ENCODE data around the gene LRIG1. TPM values are rescaled to one million over a fixed set of nuclear protein-coding genes. Genes with fewer than 3 reads are reported as not detected.
"Not testable (repeated sequence)": the region's sequence is repeated elsewhere in the genome, so short reads cannot be mapped to it uniquely, and the experiment has no call there.

The LRIG1 gene
- total and polyA plus RNA-seq, 10 of the 15 experiments (the other 5 are each of a cell fraction or from before 2014, with no cell fraction given) = 0.84 to 16.4 (median 8.1) TPM

DNA sequence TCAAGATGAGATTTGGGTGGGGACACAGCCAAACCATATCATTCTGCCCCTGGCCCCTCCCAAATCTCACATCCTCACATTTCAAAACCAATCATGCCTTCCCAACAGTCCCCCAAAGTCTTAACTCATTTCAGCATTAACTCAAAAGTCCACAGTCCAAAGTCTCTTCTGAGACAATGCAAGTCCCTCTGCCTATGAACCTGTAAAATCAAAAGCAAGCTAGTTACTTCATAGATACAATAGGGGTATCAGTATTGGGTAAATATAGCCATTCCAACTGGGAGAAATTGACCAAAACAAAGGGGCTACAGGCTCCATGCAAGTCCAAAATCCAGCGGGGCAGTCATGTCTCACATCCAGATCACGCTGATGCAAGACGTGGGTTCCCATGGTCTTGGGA lies 79.7 kb downstream of the LRIG1 start:
- H4K20me1 ChIP-seq (ENCODE audit: control insufficient read depth, insufficient read depth); H3K4me1 ChIP-seq (ENCODE audit: control insufficient read depth, insufficient read depth, low read length); DNase-seq (ENCODE audit: low read depth, low spot score); H3K27me3 ChIP-seq (replicated peaks in 1 of 2; ENCODE audit: control insufficient read depth in 2 of 2, insufficient read depth in 2 of 2, low read length in 1 of 2); POLR2A ChIA-PET; H3K79me2 ChIP-seq (ENCODE audit: control insufficient read depth, insufficient read depth, low read length); RAD21 ChIA-PET (ENCODE audit: unreplicated experiment); H3K4me2 ChIP-seq (ENCODE audit: control insufficient read depth, insufficient read depth); H3K9ac ChIP-seq (ENCODE audit: control insufficient read depth, insufficient read depth, low read length); in situ Hi-C loops (cut with MboI); intact Hi-C loops (cut with micrococcal nuclease; ENCODE audit: unreplicated experiment); SMC1A ChIA-PET (ENCODE audit: uncharacterized antibody, unreplicated experiment); H3K27ac ChIP-seq (ENCODE audit: control insufficient read depth, insufficient read depth); H3K4me3 ChIP-seq; FAIRE-seq; H3K36me3 ChIP-seq (ENCODE audit: control insufficient read depth in 2 of 2, insufficient read depth in 2 of 2, low read length in 1 of 2); H3K9me3 ChIP-seq (replicated peaks; ENCODE audit: control insufficient read depth, insufficient read depth, low read length); BruUV-seq (replicated peaks); H2AFZ ChIP-seq (ENCODE audit: control insufficient read depth, low read depth, low read length); ATAC-seq; CTCF ChIA-PET: not testable (repeated sequence)
- 72% methylated on average over 3 of the region's 3 CpGs for WGBS (ENCODE audit: insufficient coverage, insufficient replicate concordance, low lambda C conversion rate, missing lambda C conversion rate)

DNA sequence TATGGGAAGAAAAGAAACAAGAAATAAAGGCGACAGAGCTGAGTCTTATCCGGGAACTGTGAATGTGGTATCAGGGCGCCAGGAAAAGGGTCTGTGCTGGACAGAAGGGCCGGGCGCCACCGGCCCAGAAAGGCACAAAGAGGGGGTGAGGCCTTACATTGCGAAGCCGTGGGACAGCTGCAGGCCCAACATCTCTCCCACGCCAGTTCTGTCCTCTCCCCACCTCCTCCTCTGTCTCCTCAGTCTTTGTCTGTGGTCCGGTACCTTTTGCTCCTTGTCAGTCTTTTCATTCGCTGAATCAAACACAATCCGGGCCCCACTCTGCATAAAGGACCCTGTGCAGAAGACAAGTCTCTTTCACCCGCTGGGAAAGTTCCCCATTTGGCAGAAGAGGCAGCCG lies 81.8 kb downstream of the LRIG1 start:
- Histone ChIP-seq H3K4me3 (no peak overlapping the region), H3K27me3 (replicated peaks in 1 of 2; ENCODE audit: control insufficient read depth in 2 of 2, insufficient read depth in 2 of 2, low read length in 1 of 2) (no peaks in the 10 kb centered on the region), H3K9ac (ENCODE audit: control insufficient read depth, insufficient read depth, low read length) (no peak overlapping the region), H3K36me3 (ENCODE audit: control insufficient read depth in 2 of 2, insufficient read depth in 2 of 2, low read length in 1 of 2) (no peaks in the 10 kb centered on the region; a peak in 2 of 4 replicates), H3K79me2 (ENCODE audit: control insufficient read depth, insufficient read depth, low read length) (no peaks in the 10 kb centered on the region), H3K4me1 (ENCODE audit: control insufficient read depth, insufficient read depth, low read length) (no peaks in the 10 kb centered on the region), H3K4me2 (ENCODE audit: control insufficient read depth, insufficient read depth) (no peak overlapping the region), H3K27ac (ENCODE audit: control insufficient read depth, insufficient read depth) (no peak overlapping the region), H4K20me1 (ENCODE audit: control insufficient read depth, insufficient read depth) (no peaks in the 10 kb centered on the region; the same call in 1 of the 2 replicates), H3K9me3 (replicated peaks; ENCODE audit: control insufficient read depth, insufficient read depth, low read length) (peaks cover 7% of the 10 kb centered on the region; the same call in 2 of the 3 replicates), H2AFZ (ENCODE audit: control insufficient read depth, low read depth, low read length) (no peak overlapping the region)
- ATAC-seq (no peak), FAIRE-seq (no peak), DNase-seq (ENCODE audit: low read depth, low spot score) (no peak)
- CTCF ChIA-PET = no interaction called here
- intact Hi-C loops (cut with micrococcal nuclease; ENCODE audit: unreplicated experiment) (no loop called here), in situ Hi-C loops (cut with MboI) (no loop called here)
- BruUV-seq (replicated peaks) = no TSS peak
- SMC1A ChIA-PET (ENCODE audit: uncharacterized antibody, unreplicated experiment) = no interaction called here
- RAD21 ChIA-PET (ENCODE audit: unreplicated experiment) = no interaction called here
- POLR2A ChIA-PET = no interaction called here
- 72% methylated on average over 14 of the region's 14 CpGs for WGBS (ENCODE audit: insufficient coverage, insufficient replicate concordance, low lambda C conversion rate, missing lambda C conversion rate)
- TF ChIP-seq, protein P1, sequence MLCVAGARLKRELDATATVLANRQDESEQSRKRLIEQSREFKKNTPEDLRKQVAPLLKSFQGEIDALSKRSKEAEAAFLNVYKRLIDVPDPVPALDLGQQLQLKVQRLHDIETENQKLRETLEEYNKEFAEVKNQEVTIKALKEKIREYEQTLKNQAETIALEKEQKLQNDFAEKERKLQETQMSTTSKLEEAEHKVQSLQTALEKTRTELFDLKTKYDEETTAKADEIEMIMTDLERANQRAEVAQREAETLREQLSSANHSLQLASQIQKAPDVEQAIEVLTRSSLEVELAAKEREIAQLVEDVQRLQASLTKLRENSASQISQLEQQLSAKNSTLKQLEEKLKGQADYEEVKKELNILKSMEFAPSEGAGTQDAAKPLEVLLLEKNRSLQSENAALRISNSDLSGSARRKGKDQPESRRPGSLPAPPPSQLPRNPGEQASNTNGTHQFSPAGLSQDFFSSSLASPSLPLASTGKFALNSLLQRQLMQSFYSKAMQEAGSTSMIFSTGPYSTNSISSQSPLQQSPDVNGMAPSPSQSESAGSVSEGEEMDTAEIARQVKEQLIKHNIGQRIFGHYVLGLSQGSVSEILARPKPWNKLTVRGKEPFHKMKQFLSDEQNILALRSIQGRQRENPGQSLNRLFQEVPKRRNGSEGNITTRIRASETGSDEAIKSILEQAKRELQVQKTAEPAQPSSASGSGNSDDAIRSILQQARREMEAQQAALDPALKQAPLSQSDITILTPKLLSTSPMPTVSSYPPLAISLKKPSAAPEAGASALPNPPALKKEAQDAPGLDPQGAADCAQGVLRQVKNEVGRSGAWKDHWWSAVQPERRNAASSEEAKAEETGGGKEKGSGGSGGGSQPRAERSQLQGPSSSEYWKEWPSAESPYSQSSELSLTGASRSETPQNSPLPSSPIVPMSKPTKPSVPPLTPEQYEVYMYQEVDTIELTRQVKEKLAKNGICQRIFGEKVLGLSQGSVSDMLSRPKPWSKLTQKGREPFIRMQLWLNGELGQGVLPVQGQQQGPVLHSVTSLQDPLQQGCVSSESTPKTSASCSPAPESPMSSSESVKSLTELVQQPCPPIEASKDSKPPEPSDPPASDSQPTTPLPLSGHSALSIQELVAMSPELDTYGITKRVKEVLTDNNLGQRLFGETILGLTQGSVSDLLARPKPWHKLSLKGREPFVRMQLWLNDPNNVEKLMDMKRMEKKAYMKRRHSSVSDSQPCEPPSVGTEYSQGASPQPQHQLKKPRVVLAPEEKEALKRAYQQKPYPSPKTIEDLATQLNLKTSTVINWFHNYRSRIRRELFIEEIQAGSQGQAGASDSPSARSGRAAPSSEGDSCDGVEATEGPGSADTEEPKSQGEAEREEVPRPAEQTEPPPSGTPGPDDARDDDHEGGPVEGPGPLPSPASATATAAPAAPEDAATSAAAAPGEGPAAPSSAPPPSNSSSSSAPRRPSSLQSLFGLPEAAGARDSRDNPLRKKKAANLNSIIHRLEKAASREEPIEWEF (IDR thresholded peaks at IDR 0.05; ENCODE audit: insufficient replicate concordance, low read depth, low read length) = no peak
- TF ChIP-seq SRF (IDR thresholded peaks at IDR 0.05; ENCODE audit: low read depth in 2 of 2, low read length in 2 of 2) = no peak
- TF ChIP-seq, protein P2, sequence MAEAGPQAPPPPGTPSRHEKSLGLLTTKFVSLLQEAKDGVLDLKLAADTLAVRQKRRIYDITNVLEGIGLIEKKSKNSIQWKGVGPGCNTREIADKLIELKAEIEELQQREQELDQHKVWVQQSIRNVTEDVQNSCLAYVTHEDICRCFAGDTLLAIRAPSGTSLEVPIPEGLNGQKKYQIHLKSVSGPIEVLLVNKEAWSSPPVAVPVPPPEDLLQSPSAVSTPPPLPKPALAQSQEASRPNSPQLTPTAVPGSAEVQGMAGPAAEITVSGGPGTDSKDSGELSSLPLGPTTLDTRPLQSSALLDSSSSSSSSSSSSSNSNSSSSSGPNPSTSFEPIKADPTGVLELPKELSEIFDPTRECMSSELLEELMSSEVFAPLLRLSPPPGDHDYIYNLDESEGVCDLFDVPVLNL (IDR thresholded peaks at IDR 0.05; ENCODE audit: low read depth, low read length) = no peak
- TF ChIP-seq, protein P3, sequence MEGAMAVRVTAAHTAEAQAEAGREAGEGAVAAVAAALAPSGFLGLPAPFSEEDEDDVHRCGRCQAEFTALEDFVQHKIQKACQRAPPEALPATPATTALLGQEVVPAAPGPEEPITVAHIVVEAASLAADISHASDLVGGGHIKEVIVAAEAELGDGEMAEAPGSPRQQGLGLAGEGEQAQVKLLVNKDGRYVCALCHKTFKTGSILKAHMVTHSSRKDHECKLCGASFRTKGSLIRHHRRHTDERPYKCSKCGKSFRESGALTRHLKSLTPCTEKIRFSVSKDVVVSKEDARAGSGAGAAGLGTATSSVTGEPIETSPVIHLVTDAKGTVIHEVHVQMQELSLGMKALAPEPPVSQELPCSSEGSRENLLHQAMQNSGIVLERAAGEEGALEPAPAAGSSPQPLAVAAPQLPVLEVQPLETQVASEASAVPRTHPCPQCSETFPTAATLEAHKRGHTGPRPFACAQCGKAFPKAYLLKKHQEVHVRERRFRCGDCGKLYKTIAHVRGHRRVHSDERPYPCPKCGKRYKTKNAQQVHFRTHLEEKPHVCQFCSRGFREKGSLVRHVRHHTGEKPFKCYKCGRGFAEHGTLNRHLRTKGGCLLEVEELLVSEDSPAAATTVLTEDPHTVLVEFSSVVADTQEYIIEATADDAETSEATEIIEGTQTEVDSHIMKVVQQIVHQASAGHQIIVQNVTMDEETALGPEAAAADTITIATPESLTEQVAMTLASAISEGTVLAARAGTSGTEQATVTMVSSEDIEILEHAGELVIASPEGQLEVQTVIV (IDR thresholded peaks at IDR 0.05; ENCODE audit: borderline replicate concordance, partially characterized antibody) = no peak
- TF ChIP-seq, protein P4, sequence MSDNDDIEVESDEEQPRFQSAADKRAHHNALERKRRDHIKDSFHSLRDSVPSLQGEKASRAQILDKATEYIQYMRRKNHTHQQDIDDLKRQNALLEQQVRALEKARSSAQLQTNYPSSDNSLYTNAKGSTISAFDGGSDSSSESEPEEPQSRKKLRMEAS (IDR thresholded peaks at IDR 0.05; ENCODE audit: low read depth, low read length) = no peak
